BE2C (cell line): ENCODE results near the gene MAGI1.

Source experiments
- DNase-seq: peaks from one replicate; pipeline ENCODE4 v3.0.0-alpha.2; 2020
- H3K27me3 ChIP-seq: fragments of 250-450 bp; sonication (Bioruptor Pico); 2 replicates; pipeline ENCODE4 v1.5.1; 2020; ENCODE audit warnings: mild to moderate bottlenecking
- H3K36me3 ChIP-seq: fragments of 250-450 bp; sonication (Bioruptor Pico); 2 replicates; pipeline ENCODE4 v1.5.1; 2020; ENCODE audit warnings: mild to moderate bottlenecking
- H3K4me1 ChIP-seq: fragments of 250-450 bp; sonication (Bioruptor Pico); 2 replicates; pipeline ENCODE4 v1.5.1; 2020
- H3K4me3 ChIP-seq: 2 replicates; pipeline ENCODE4 v1.5.1; 2011; ENCODE audit warnings: low read depth, low read length
- H3K9me3 ChIP-seq: fragments of 250-450 bp; sonication (Bioruptor Pico); 2 replicates; pipeline ENCODE4 v1.5.1; 2020
- CTCF ChIP-seq: IDR thresholded peaks from 2 replicates; pipeline ENCODE4 v1.5.1; 2012; ENCODE audit warnings: mild to moderate bottlenecking, low read depth, low read length

MAGI1 gene

GRCh38 chr3:65466300-65466988, 572.3 kb downstream of the MAGI1 start:
- TF ChIP-seq CTCF, result no peak
- H3K4me3 ChIP-seq, result no peak overlapping the region
- no peaks in the 10 kb centered on the region for H3K9me3 ChIP-seq
- DNase-seq, result no peak
- H3K27me3 ChIP-seq, result no peaks in the 10 kb centered on the region
- H3K4me1 ChIP-seq, result no peaks in the 10 kb centered on the region
- no peaks in the 10 kb centered on the region for H3K36me3 ChIP-seq

- no peaks in the 10 kb centered on the region for H3K4me1 ChIP-seq
- H3K4me3 ChIP-seq, result no peak overlapping the region
- no peaks in the 10 kb centered on the region for H3K9me3 ChIP-seq
- no peaks in the 10 kb centered on the region for H3K36me3 ChIP-seq
- no peak for DNase-seq
- H3K27me3 ChIP-seq, result no peaks in the 10 kb centered on the region
- no peak for TF ChIP-seq CTCF
Measured at GRCh38 chr3:65449841-65450428, 588.8 kb downstream of the MAGI1 start.

GRCh38 chr3:65448120-65448519, 590.6 kb downstream of the MAGI1 start:
- Histone ChIP-seq H3K4me1 (no peaks in the 10 kb centered on the region), H3K9me3 (no peaks in the 10 kb centered on the region), H3K4me3 (no peak overlapping the region), H3K27me3 (no peaks in the 10 kb centered on the region), H3K36me3 (no peaks in the 10 kb centered on the region)
- TF ChIP-seq CTCF, result no peak
- no peak for DNase-seq

GRCh38 chr3:65445573-65446169, 593.0 kb downstream of the MAGI1 start:
- Histone ChIP-seq H3K27me3 (no peaks in the 10 kb centered on the region), H3K4me1 (no peaks in the 10 kb centered on the region), H3K9me3 (no peaks in the 10 kb centered on the region), H3K36me3 (no peaks in the 10 kb centered on the region), H3K4me3 (no peak overlapping the region)
- DNase-seq, result no peak
- TF ChIP-seq CTCF, result no peak

- TF ChIP-seq CTCF, result no peak
- Histone ChIP-seq H3K9me3 (no peaks in the 10 kb centered on the region), H3K36me3 (no peaks in the 10 kb centered on the region), H3K4me3 (no peak overlapping the region), H3K27me3 (no peaks in the 10 kb centered on the region), H3K4me1 (no peaks in the 10 kb centered on the region)
- DNase-seq, result no peak
Measured at GRCh38 chr3:65444447-65444815, 594.3 kb downstream of the MAGI1 start.

- TF ChIP-seq CTCF, result no peak
- H3K4me1 ChIP-seq, result no peaks in the 10 kb centered on the region
- H3K27me3 ChIP-seq, result no peaks in the 10 kb centered on the region
- no peaks in the 10 kb centered on the region for H3K36me3 ChIP-seq
- no peaks in the 10 kb centered on the region for H3K9me3 ChIP-seq
- no peak overlapping the region for H3K4me3 ChIP-seq
- DNase-seq, result no peak
Measured at GRCh38 chr3:65443739-65444446, 594.8 kb downstream of the MAGI1 start.
